ENCODE measurements around the gene SLC12A3.
"Not testable (repeated sequence)": the region's sequence is repeated elsewhere in the genome, so short reads cannot be mapped to it uniquely, and the experiment has no call there.

- not testable (repeated sequence) for TF ChIP-seq EZH2 (IDR thresholded peaks at IDR 0.05; ENCODE audit: borderline replicate concordance, low read depth, low read length, severe bottlenecking); CTCF (IDR thresholded peaks at IDR 0.05; ENCODE audit: borderline replicate concordance, extremely low read depth, low read length, poor library complexity, severe bottlenecking)
Observed at GRCh38 chr16:56884929-56885328, 19.9 kb downstream of the SLC12A3 start.
